PC-9 (cell line): ENCODE results near the gene MTR.

ENCODE experiments used
- EZH2 ChIP-seq: fragments of 200-600 bp; sonication (generic); IDR thresholded peaks from 2 replicates; pipeline ENCODE4 v1.8.0; 2017; ENCODE audit warnings: antibody characterized with exemption, low read depth
- TF ChIP-seq, protein P1 (sequence below): fragments of 200-600 bp; sonication (generic); conservative IDR thresholded peaks from 2 replicates; pipeline ENCODE4 v1.6.1; 2017; ENCODE audit warnings: mixed run types, antibody characterized with exemption, mild to moderate bottlenecking, moderate library complexity

DNA sequence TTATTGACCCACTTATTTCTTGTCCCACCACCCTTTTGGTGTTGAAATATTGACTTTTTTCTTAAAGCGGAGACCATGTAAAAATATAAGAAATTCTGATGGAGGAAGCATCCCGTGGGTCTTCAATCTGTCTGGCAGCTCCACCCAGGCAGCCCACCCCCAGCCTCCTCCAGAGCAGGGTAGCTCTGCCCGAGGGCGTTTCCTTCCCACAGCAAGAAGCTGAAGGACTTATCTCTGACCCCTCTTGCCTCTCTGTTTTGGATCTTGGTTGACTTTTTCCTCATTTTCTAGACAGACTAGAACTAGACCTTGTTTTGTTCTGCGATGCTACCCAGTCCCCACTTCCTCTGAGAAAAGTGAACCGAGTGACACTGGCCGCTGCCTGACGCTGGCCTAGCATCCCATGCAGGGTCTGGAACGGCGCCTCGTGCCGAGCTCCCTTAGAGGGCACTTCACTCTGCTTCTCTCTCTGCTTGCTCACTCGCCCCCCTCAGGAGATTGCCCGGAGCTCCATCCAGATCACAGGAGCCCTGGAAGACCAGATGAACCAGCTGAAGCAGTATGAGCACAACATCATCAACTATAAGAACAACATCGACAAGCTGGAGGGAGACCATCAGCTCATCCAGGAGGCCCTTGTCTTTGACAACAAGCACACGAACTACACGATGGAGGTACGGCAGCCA is 40.4 kb upstream of the MTR start:
- TF ChIP-seq, protein P1, sequence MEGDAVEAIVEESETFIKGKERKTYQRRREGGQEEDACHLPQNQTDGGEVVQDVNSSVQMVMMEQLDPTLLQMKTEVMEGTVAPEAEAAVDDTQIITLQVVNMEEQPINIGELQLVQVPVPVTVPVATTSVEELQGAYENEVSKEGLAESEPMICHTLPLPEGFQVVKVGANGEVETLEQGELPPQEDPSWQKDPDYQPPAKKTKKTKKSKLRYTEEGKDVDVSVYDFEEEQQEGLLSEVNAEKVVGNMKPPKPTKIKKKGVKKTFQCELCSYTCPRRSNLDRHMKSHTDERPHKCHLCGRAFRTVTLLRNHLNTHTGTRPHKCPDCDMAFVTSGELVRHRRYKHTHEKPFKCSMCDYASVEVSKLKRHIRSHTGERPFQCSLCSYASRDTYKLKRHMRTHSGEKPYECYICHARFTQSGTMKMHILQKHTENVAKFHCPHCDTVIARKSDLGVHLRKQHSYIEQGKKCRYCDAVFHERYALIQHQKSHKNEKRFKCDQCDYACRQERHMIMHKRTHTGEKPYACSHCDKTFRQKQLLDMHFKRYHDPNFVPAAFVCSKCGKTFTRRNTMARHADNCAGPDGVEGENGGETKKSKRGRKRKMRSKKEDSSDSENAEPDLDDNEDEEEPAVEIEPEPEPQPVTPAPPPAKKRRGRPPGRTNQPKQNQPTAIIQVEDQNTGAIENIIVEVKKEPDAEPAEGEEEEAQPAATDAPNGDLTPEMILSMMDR: no peak
- TF ChIP-seq EZH2: no peak
